ENCODE measurements around the gene WDR20. TPM values are rescaled to one million over a fixed set of nuclear protein-coding genes. Genes with fewer than 3 reads are reported as not detected.

Gene WDR20
- total and polyA plus RNA-seq, 2 of the 4 experiments (the other 2 are of a cell fraction) = 20.3 to 27.4 TPM

- CTCF ChIA-PET = no interaction called here
- ATAC-seq (ENCODE audit: low read depth) (no peak), DNase-seq (no peak)
- H3K4me1 ChIP-seq (ENCODE audit: control insufficient read depth, insufficient read depth, low read length) = peaks cover 5% of the 10 kb centered on the region
- no peak overlapping the region for H3K4me2 ChIP-seq (ENCODE audit: low read depth, low read length)
- dilution Hi-C loops (cut with HindIII; ENCODE audit: low sequenced_read_pairs, unreplicated experiment) (no loop called here), intact Hi-C loops (cut with micrococcal nuclease) (no loop called here), in situ Hi-C loops (cut with MboI; ENCODE audit: low sequenced_read_pairs) (no loop called here)
- no TSS peak for BruUV-seq (replicated peaks)
- no peak overlapping the region for H3K23ac ChIP-seq (ENCODE audit: low read depth, low read length)
- no peak overlapping the region for H3K14ac ChIP-seq (replicated peaks; ENCODE audit: low read depth, low read length)
- H3K27ac ChIP-seq (ENCODE audit: insufficient read depth, low read length) = no peak overlapping the region
- WGBS, 2 experiments (ENCODE audit: extremely low coverage in 2 of 2, insufficient read length in 1 of 2) = 100% methylated on average over 3 of the region's 7 CpGs; no CpG with 5 or more reads in 1 of the 2 experiments
- H2AK5ac ChIP-seq (ENCODE audit: low read depth, low read length) = no peak overlapping the region
- H2BK5ac ChIP-seq (ENCODE audit: low read depth, low read length, poor library complexity, severe bottlenecking) = no peak overlapping the region
- no peak overlapping the region for H4K8ac ChIP-seq (ENCODE audit: low read depth in 2 of 2, low read length in 2 of 2)
- no peak overlapping the region for H2BK15ac ChIP-seq (ENCODE audit: low read depth, low read length)
- no peak overlapping the region for H2AK9ac ChIP-seq (replicated peaks; ENCODE audit: low read depth, low read length, poor library complexity)
- no peaks in the 10 kb centered on the region for H3K27me3 ChIP-seq (ENCODE audit: control insufficient read depth, insufficient read depth, low read length)
- no peak overlapping the region for H4K91ac ChIP-seq (ENCODE audit: insufficient read depth, low read depth, low read length)
- no peak overlapping the region for H2BK120ac ChIP-seq (ENCODE audit: low read depth, low read length)
- peaks cover 6% of the 10 kb centered on the region for H3K36me3 ChIP-seq (ENCODE audit: control insufficient read depth, insufficient read depth, low read length)
- H4K5ac ChIP-seq (ENCODE audit: low read depth, low read length) = no peak overlapping the region
- no peak overlapping the region for H3K56ac ChIP-seq (ENCODE audit: extremely low read depth, insufficient read depth, low read length)
- POLR2A ChIA-PET (ENCODE audit: unreplicated experiment) = interaction anchor here (0.5 kb wide), 1 partner anchor 43 kb away, joined by 7 read pairs; no protein-coding TSS in a partner anchor
- TF ChIP-seq RAD21 (IDR thresholded peaks at IDR 0.05; ENCODE audit: low read length) = no peak
- TF ChIP-seq USF2 (IDR thresholded peaks at IDR 0.05; ENCODE audit: low read depth, low read length) = no peak
- no peak for TF ChIP-seq RCOR1 (IDR thresholded peaks at IDR 0.05; ENCODE audit: insufficient replicate concordance, low read length)
- TF ChIP-seq CTCF (conservative IDR thresholded peaks at IDR 0.05; ENCODE audit: low read depth, low read length) = no peak
- TF ChIP-seq MAFK (IDR thresholded peaks at IDR 0.05; ENCODE audit: low read depth, low read length) = no peak
- H3K9me1 ChIP-seq (ENCODE audit: insufficient read depth, low read length) = peaks cover 15% of the 10 kb centered on the region
- no peak overlapping the region for H3K18ac ChIP-seq (ENCODE audit: low read depth, low read length)
- H4K20me1 ChIP-seq (ENCODE audit: insufficient read depth, low read length) = peaks cover 78% of the 10 kb centered on the region
- no peak overlapping the region for H3K9ac ChIP-seq (ENCODE audit: low read depth, low read length)
- H2AFZ ChIP-seq (replicated peaks; ENCODE audit: low read length, poor library complexity) = no peak overlapping the region
- H3K9me3 ChIP-seq (ENCODE audit: control insufficient read depth, insufficient read depth, low read length) = no peaks in the 10 kb centered on the region
- no peak overlapping the region for H3K4ac ChIP-seq (ENCODE audit: low read depth, low read length)
- H2BK20ac ChIP-seq (ENCODE audit: low read depth, low read length) = no peak overlapping the region
- no peak overlapping the region for H3K4me3 ChIP-seq (ENCODE audit: insufficient read depth, low read depth, low read length)
- H3K79me1 ChIP-seq (ENCODE audit: low read depth in 1 of 2, low read length in 2 of 2) = peaks cover 28 to 79% of the 10 kb centered on the region in 2 experiments
Observed at GRCh38 chr14:102150083-102150482, 10.4 kb downstream of the WDR20 start.
